NCI-H2227 treated with DMSO at 0.1 percent for 48 hours (cell line): ENCODE measurements around the gene FCMR.
"Not testable (repeated sequence)": the region's sequence is repeated elsewhere in the genome, so short reads cannot be mapped to it uniquely, and the experiment has no call there.

Experiments used
- DNase-seq: peaks from one replicate; lab custom pipeline; 2025; lab: John Stamatoyannopoulos, UW

Gene FCMR

DNA sequence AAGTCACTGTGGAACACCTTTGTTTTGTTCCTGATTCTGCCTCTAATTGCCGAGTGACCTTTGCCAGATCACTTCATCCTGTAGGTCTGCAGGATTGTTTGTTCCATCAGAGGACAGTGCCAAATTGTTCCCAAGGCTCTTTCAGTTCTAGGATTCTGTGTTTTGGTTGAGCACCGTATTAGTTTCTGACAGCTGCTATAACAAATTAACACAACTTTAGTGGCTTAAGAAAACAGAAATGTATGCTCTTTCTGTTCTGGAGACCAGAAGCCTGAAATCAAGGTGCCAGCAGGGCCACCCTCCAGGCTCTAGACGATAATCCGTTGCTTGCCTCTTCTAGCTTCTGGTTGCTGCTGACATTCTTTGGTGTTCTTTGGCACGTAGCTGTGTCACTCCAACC is 27.9 kb upstream of the FCMR start:
- DNase-seq, result no peak

GRCh38 chr1:206949208-206949607 is 27.5 kb upstream of the FCMR start:
- DNase-seq, result no peak

- DNase-seq, result no peak
Measured at GRCh38 chr1:206947255-206947654, 25.5 kb upstream of the FCMR start.

DNA sequence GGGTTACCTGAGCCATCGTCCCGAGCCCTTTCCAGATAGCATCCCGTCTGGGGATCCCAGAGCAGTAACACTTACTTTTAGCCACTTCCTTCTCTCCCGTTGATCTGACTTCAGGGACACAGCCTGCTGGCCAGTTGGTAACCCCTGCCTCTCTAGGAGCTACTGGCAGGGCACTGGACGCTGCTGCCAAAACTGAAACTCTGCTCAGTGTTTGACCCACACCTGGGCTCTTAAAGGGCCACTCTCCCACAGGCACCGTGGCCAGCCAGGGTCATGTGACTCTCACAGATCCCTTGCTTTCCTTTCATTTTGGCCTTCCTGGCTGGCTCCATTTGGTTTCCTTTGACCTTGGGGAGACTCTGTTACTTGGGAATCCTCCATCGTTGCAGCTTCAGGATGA is 24.5 kb upstream of the FCMR start, which contains the start of gene PIGR:
PIGR (minus strand) TSS at position 206 of the 400 bp plus-strand sequence. CDS start 5,935 bp downstream, outside the sequence.
- DNase-seq, result no peak

- no peak for DNase-seq
Measured at GRCh38 chr1:206945779-206946178, 24.0 kb upstream of the FCMR start.

GRCh38 chr1:206944703-206945102 is 23.0 kb upstream of the FCMR start:
- no peak for DNase-seq

GRCh38 chr1:206941766-206942418 is 20.2 kb upstream of the FCMR start:
- no peak for DNase-seq

DNA sequence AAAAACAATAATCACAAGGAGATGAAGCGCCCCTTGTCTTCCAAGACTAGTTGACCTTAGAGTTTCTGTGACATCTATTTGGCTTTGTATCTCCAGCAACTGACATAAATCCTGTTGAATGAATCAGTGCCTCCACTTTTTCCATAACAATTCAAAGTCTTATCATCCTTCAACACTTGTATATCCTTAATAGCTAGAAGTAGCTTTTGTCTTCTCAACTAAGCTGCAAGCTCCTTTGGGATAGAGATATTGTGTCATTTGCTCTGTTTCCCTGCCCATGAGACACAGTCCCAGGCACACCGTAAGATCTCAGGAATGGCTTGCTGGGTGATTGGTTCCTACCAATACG is 18.8 kb upstream of the FCMR start:
- DNase-seq, result no peak

GRCh38 chr1:206939841-206940587 is 18.3 kb upstream of the FCMR start:
- DNase-seq, result no peak

DNA sequence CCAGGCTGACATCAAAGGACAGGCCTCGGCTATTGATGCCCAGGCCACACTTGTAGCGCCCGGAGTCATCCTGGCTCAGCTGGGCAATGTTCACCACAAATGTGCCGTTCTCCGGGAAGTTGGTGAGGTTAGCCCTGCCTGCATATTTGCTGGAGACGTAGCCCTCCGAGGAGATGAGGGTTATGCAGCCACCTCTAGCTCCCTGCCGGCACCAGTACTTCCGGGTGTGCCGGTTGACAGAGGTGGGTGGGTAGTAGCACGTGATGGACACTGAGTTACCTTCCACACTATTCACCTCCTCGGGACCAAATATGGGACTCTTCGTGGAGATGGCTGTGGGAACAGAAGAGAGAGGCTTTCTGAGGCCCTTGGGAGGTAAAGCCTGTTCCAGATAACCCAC is 17.4 kb upstream of the FCMR start:
- DNase-seq, result no peak

GRCh38 chr1:206937425-206937824 is 15.7 kb upstream of the FCMR start:
- no peak for DNase-seq

- no peak for DNase-seq
Measured at GRCh38 chr1:206935491-206936067, 13.8 kb upstream of the FCMR start.

DNA sequence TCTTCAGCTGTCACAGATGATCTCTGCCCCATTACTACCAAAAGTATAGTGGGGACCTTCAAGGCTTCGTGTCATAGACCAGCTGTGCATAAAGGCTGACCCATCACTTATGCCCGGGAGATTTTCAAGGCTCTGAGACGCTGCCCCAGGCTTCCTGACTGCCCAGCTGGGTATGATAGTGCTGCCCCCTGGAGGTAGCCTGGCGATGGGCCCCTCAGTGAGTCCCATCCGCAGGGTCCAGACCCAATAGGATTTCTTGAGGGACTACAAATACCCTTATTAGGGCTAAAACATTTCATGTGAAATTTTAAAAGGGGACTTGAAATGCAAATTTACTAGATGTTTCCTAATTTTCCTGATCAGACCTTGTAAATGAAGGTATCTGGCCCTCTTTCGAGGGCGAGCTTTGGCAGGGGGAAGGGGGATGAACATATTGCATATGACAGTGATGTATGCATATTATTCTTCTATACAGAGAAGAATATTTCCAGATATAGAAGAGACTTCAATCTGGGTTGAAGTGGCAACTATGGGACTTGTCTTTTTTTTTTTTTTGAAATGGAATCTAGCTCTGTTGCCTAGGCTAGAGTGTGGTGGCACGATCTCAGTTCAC is 11.7 kb upstream of the FCMR start:
- no peak for DNase-seq

DNA sequence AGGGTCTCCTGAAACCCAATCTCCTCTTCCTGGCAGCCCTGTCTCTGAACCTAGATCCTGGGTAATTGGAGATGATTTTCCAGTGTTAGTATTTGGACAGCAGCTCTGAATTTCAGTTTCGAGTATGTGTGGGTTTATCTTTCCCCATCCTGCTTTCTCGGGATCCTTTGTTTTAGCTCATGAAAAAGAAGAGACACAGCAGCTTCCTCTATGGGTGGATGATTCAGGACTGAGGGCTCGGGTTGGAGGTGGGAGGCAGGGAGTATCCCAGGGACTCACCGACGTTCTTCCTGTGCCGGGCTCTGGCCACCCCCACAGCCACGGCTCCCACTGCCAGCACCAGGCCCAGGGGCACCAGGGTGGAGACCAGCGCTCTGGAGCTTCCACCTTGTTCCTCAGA is 10.4 kb upstream of the FCMR start:
- DNase-seq, result no peak

DNA sequence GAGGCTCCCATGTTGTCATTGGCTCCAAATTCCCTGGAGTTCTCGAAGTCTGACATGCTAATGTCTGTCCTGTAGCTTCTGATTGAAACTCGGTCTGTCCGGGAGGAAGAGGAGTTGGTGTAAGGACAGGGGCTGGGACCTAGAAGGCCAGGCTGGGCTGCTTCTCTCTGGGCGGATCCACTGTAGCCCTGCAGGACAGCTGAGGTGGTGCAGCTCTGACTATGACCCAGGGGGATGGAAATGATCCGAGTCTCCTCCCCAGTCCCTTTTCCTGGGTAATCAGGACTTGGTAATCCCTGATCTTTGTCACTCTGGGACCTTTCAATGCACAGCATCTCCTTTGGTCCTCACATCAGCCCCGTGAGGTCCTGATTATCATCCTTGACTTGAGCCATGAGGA is 10.0 kb upstream of the FCMR start:
- no peak for DNase-seq

GRCh38 chr1:206930210-206930798 is 8.6 kb upstream of the FCMR start:
- no peak for DNase-seq

- no peak for DNase-seq
Measured at GRCh38 chr1:206929524-206929923, 7.8 kb upstream of the FCMR start.

DNA sequence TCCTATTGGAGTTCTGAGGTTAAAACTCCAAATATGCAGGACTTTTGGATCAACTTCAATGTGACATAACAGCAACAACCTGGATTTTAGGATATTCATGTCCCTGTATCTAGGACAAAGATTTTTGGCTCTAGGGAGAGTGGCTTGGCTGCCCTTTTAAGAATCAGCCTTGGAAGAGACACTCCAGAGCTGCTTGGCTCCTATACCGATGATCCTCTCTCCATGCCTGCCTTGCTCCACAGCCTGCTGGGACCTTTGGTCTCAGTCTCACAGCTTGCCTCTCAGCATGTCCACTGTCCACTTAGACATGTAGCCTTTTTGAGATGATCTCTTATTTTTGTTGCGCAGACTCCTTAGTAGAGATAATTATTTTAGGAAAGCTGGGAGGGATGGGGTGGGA is 4.5 kb upstream of the FCMR start:
- no peak for DNase-seq

DNA sequence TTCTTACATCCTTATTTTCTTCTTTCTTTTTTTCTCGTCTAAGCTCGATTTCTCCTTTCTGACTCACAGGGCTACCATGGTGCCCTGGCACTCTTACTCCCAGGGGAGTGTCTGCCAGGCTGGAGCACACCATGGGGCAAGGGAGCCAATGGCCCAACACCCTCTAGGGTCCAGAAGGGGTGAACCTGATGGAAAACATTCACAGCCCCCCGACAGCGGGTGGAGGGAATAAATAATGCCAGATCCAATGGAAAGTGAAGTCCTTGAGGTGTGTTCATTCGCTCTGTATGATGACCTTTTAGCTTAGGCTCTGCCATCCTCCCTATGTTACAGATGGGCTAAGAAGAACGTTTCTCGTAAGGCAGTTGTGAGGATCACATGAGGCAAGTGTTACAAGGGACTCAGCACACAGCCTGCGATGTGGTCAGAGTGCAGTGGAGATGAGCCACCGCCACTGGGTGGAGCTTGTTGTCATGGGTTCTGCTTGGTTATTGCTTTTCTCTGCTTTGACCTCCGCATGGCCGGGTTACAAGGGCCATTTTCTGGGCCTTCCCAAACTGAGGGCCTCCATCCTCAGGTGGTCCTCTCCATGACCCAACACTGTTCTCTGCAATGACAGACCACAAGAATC is 3.5 kb upstream of the FCMR start:
- DNase-seq, result no peak

GRCh38 chr1:206924592-206925105 is 2.9 kb upstream of the FCMR start:
- no peak for DNase-seq

DNA sequence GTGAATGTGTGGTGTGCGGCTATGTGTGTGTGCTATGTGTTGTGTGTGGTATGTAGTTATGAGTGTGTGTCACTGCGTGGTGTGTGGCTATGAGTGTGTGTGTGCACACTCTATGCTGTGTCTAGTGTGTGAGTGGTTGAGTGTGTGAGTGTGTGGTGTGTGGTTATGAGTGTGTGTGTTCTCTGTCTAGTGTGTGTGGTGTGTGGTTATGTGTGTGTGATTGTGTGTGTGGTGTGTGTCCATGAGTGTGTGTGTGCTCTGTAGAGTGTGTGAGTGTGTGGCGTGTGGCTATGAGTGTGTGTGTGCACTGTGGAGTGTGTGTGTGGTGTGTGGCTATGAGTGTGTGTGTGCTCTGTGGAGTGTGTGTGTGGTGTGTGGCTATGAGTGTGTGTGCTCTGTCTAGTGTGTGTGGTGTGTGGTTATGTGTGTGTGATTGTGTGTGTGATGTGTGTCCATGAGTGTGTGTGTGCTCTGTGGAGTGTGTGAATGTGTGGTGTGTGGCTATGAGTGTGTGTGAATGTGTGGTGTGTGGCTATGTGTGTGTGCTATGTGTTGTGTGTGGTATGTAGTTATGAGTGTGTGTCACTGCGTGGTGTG is 2.3 kb upstream of the FCMR start:
- DNase-seq, result not testable (repeated sequence)
